Tibial nerve (tissue), 3 donors: Measurements from ENCODE around the gene PEMT.

Experiments
- CTCF ChIP-seq, 5 experiments: fragments of 200-600 bp in 3 of 5; fragments of 450-650 bp in 2 of 5; sonication (generic) in 3 of 5; IDR thresholded peaks; one replicate each; pipeline ENCODE4 v1.5.1; 2016 to 2019; ENCODE audit warnings: antibody characterized with exemption in 5 of 5, mild to moderate bottlenecking in 3 of 5, moderate library complexity in 2 of 5
- POLR2A ChIP-seq, 2 donors: fragments of 450-650 bp; IDR thresholded peaks; one replicate each; pipeline ENCODE4 v1.6.1; 2017; ENCODE audit warnings: antibody characterized with exemption in 2 of 2, mild to moderate bottlenecking in 2 of 2, moderate library complexity in 2 of 2

DNA sequence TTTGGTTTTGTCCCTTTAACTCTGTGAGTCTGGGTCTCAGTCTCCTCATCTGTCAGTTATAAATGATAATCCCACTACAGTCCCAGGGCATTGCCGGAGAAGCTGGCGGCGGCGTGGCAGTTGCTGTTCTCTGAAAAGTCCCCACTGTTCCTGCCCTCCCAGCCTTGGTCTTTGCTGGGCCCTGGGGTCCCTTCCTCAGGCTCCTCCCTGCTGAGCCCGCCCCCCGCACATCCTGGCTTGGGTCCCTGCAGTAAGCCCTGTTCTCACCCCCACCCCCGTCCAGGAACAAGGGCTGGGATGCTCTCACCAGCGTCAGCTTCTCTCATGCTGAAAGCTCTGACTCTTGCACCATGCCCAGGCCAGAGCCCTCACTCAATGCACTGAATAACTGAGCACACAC, 35.3 kb upstream of the PEMT start:
- TF ChIP-seq CTCF (IDR thresholded peaks at IDR 0.05) (no peak), POLR2A (IDR thresholded peaks at IDR 0.05) (no peak)
